ENCODE results near the gene NAMPT. TPM values are rescaled to one million over a fixed set of nuclear protein-coding genes. Genes with fewer than 3 reads are reported as not detected.
A peak's percentile ranks its signal among the peaks of the same experiment; 100 is the strongest.

Gene NAMPT
- total RNA-seq = 100 to 1,000 TPM; 118 to 726 (median 515) TPM
- long read RNA-seq, full-length matches to known transcripts = 26 of 30 reads
- long read RNA-seq, partial matches to known transcripts = 1 of 30 reads
- long read RNA-seq, other reads (novel, unspliced or antisense) = 3 of 30 reads

DNA sequence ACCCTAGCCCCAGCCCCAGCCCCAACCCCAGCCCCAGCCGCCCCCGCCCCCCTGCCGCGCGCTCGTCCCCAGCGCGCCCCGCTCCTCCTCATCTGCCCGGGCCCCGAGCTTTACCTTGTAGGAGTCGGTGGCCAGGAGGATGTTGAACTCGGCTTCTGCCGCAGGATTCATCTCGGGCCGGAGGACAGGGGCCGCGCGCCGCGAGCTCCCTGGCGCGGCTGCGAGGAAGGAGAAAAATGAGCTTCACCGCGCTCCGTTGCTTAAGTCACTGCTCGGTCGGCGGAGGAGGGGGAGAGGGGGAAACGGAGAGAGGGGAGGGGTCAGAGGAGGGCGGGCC lies at the start of gene NAMPT:
TSS of gene NAMPT (minus strand) at position 270 of the 337 bp plus-strand sequence. CDS start at position 171, 99 bp downstream.
- peak; percentile 54 for TF ChIP-seq POLR2A (IDR thresholded peaks at IDR 0.05)
- no peak for TF ChIP-seq CTCF (IDR thresholded peaks at IDR 0.05)
- intact Hi-C loops (cut with DNase I) = no loop called here
- DNase-seq (no peak), ATAC-seq (no peak)
- peak within 1 kb of the TSS; percentile 98 to 99 (median 98) for H3K27ac ChIP-seq
- H3K9me3 ChIP-seq = no peaks in the 10 kb centered on the region
- H3K4me1 ChIP-seq = peaks cover 0 to 19% (median 5%) of the 10 kb centered on the region in 4 donors
- peaks cover 0 to 5% (median 0%) of the 10 kb centered on the region in 4 donors for H3K36me3 ChIP-seq
- H3K4me3 ChIP-seq = peak within 1 kb of the TSS; percentile 59 to 66 (median 65)
- no peaks in the 10 kb centered on the region for H3K27me3 ChIP-seq
- 0% methylated on average over 14 of the region's 32 CpGs for WGBS (ENCODE audit: insufficient coverage, low coverage, low lambda C conversion rate, missing lambda C conversion rate)

DNA sequence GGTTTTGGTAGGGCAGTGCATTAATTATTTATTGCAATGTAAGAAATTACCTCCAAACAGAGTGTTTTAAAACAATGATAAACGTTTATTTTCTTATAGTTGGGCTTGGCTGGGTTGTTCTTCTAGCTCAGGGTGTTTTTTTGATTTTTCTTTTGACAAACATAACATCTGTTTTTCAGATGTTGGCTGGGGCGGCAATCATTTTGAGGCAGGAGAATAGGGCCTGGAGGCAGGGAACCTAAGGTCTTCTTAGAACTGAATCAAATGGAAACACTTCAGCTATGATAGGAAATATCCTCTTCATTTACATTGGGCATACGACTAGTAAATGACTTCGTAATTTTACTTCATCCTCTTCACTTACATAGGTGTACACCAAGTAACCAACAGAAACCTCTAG lies 47.4 kb upstream of the NAMPT start:
- no peaks in the 10 kb centered on the region for H3K36me3 ChIP-seq
- 83% methylated on average over 3 of the region's 4 CpGs for WGBS (ENCODE audit: insufficient coverage, low coverage, low lambda C conversion rate, missing lambda C conversion rate)
- no peaks in the 10 kb centered on the region for H3K9me3 ChIP-seq
- no peak overlapping the region for H3K27ac ChIP-seq
- H3K27me3 ChIP-seq = no peaks in the 10 kb centered on the region
- TF ChIP-seq POLR2A (IDR thresholded peaks at IDR 0.05) (no peak), CTCF (IDR thresholded peaks at IDR 0.05) (no peak)
- ATAC-seq (no peak), DNase-seq (no peak)
- H3K4me3 ChIP-seq = no peak overlapping the region
- intact Hi-C loops (cut with DNase I) = no loop called here
- peaks cover 0 to 23% (median under 1%) of the 10 kb centered on the region in 4 donors for H3K4me1 ChIP-seq

GRCh38 chr7:106331441-106332175 lies 46.8 kb upstream of the NAMPT start:
- DNase-seq (no peak), ATAC-seq (no peak)
- H3K4me1 ChIP-seq = peaks cover 0 to 27% (median 3%) of the 10 kb centered on the region in 4 donors
- WGBS (ENCODE audit: insufficient coverage, low coverage, low lambda C conversion rate, missing lambda C conversion rate) = 83% methylated on average over 1 of the region's 3 CpGs
- no peaks in the 10 kb centered on the region for H3K27me3 ChIP-seq
- intact Hi-C loops (cut with DNase I) = no loop called here
- TF ChIP-seq CTCF (IDR thresholded peaks at IDR 0.05) = no peak
- H3K27ac ChIP-seq = no peak overlapping the region
- H3K36me3 ChIP-seq = no peaks in the 10 kb centered on the region
- H3K4me3 ChIP-seq = no peak overlapping the region
- no peaks in the 10 kb centered on the region for H3K9me3 ChIP-seq

GRCh38 chr7:106329971-106330733 lies 45.4 kb upstream of the NAMPT start:
- peak in 2 of 4 donors; percentile 19 to 74 for ATAC-seq
- no peaks in the 10 kb centered on the region for H3K27me3 ChIP-seq
- H3K36me3 ChIP-seq = no peaks in the 10 kb centered on the region
- peak overlapping the region in 2 of 3 donors; percentile 7 to 45 for H3K27ac ChIP-seq
- no peak overlapping the region for H3K4me3 ChIP-seq
- no peaks in the 10 kb centered on the region for H3K9me3 ChIP-seq
- H3K4me1 ChIP-seq = peaks cover 0 to 27% (median 5%) of the 10 kb centered on the region in 4 donors
- TF ChIP-seq POLR2A (IDR thresholded peaks at IDR 0.05) (no peak), CTCF (IDR thresholded peaks at IDR 0.05) (no peak)
- intact Hi-C loops (cut with DNase I) = no loop called here
- no peak for DNase-seq

All from right lobe of liver (tissue), 6 donors.